HCT116 (cell line): ENCODE data around the gene CBR1. TPM values are rescaled to one million over a fixed set of nuclear protein-coding genes. Genes with fewer than 3 reads are reported as not detected.

Experiments used
- ATAC-seq: fragments of 200-7000 bp; cut with Tn5 transposase; 2 replicates; pipeline ENCODE4 v1.9.1; 2020; ENCODE audit warnings: mild to moderate bottlenecking, moderate library complexity
- Bru-seq: library from RNA; stranded (reverse); fragments of 400-500 nt; gene quantifications from one replicate; lab custom pipeline; 2021; lab: Mats Ljungman, UMichigan
- BruChase-seq, 2 experiments: library from RNA; stranded (reverse); fragments of 400-500 nt; gene quantifications; one replicate each; lab custom pipeline; 2021; lab: Mats Ljungman, UMichigan
- BruUV-seq: library from RNA; stranded (reverse); fragments of 400-500 nt; replicated peaks from 2 replicates; lab custom pipeline; 2021; lab: Mats Ljungman, UMichigan
- CTCF ChIA-PET: fragments of 300-600 bp; sonication (Branson Sonifier 250); formaldehyde crosslinking; loops from one replicate; lab custom pipeline; 2021; ENCODE audit warnings: antibody characterized with exemption; lab: Charles Lee
- POLR2A ChIA-PET: fragments of 300-600, 350-600 bp; sonication (Branson Sonifier 250); formaldehyde crosslinking; loops from one replicate; lab custom pipeline; 2021; ENCODE audit warnings: antibody characterized with exemption; lab: Charles Lee
- RAD21 ChIA-PET, 2 experiments: fragments of 300-600 bp; sonication (Branson Sonifier 250); formaldehyde crosslinking; loops; one replicate each; lab custom pipeline; 2023; ENCODE audit warnings: low total read pairs in 2 of 2; ENCODE audit not compliant: uncharacterized antibody in 2 of 2, unreplicated experiment in 2 of 2, low non-redundant PET in 1 of 2; lab: Charles Lee
- DNase-seq: peaks from one replicate; pipeline ENCODE4 v3.0.0-alpha.2; 2010; ENCODE audit warnings: low read depth, low spot score
- H2AFZ ChIP-seq: fragments of 200-600 bp; shearing (Covaris generic), sonication (generic); 2 replicates; pipeline ENCODE4 v1.6.1; 2017; ENCODE audit warnings: low read depth, mixed run types, mixed read lengths, antibody characterized with exemption, low read length; ENCODE audit not compliant: poor library complexity, severe bottlenecking
- H3K27ac ChIP-seq: 2 replicates; pipeline ENCODE4 v1.5.1; 2012; ENCODE audit warnings: low read depth, low read length
- H3K27me3 ChIP-seq: fragments of 200-600 bp; sonication (generic); 2 replicates; pipeline ENCODE4 v1.6.1; 2016; ENCODE audit warnings: mixed run types, low read length, mixed read lengths; ENCODE audit not compliant: insufficient read depth
- H3K36me3 ChIP-seq, 2 experiments: fragments of 200-500 bp in 1 of 2; fragments of 200-600 bp in 1 of 2; sonication (Bioruptor generic) in 1 of 2; sonication (generic) in 1 of 2; 2 replicates each; pipeline versions ENCODE4 v1.5.1 to v1.6.1; 2014 to 2016; ENCODE audit warnings: low read length in 2 of 2, inconsistent platforms in 1 of 2, mixed read lengths in 1 of 2, mixed run types in 1 of 2; ENCODE audit not compliant: insufficient read depth in 2 of 2, control insufficient read depth in 1 of 2
- H3K4me1 ChIP-seq, 2 experiments: fragments of 200-600 bp in 1 of 2; sonication (generic) in 1 of 2; 2 replicates each; pipeline versions ENCODE4 v1.5.1 to v1.6.1; 2012 to 2017; ENCODE audit warnings: low read length in 2 of 2, inconsistent platforms in 1 of 2, mild to moderate bottlenecking in 1 of 2, mixed read lengths in 1 of 2, mixed run types in 1 of 2, moderate library complexity in 1 of 2; ENCODE audit not compliant: insufficient read depth in 2 of 2, control insufficient read depth in 1 of 2
- H3K4me2 ChIP-seq: fragments of 200-600 bp; sonication (generic); 2 replicates; pipeline ENCODE4 v1.6.1; 2017; ENCODE audit warnings: mixed run types, low read length, mixed read lengths
- H3K4me3 ChIP-seq, 2 experiments: fragments of 200-600 bp in 1 of 2; sonication (generic) in 1 of 2; replicated peaks in 1 of 2; 2 replicates each; pipeline ENCODE4 v1.5.1; 2011 to 2016; ENCODE audit warnings: low read length in 2 of 2, control low read depth in 1 of 2, low read depth in 1 of 2, mild to moderate bottlenecking in 1 of 2, mixed read lengths in 1 of 2, mixed run types in 1 of 2
- H3K79me2 ChIP-seq: fragments of 200-600 bp; sonication (generic); 2 replicates; pipeline ENCODE4 v1.6.1; 2017; ENCODE audit warnings: mild to moderate bottlenecking, mixed run types, low read length, moderate library complexity, mixed read lengths; ENCODE audit not compliant: insufficient read depth
- H3K9ac ChIP-seq: fragments of 200-600 bp; sonication (generic); 2 replicates; pipeline ENCODE4 v1.6.1; 2016; ENCODE audit warnings: low read length, mixed read lengths
- H3K9me2 ChIP-seq: fragments of 200-600 bp; sonication (generic), shearing (Covaris generic); 2 replicates; pipeline ENCODE4 v1.6.1; 2017; ENCODE audit warnings: mixed run types, mild to moderate bottlenecking, moderate library complexity; ENCODE audit not compliant: insufficient read depth
- H3K9me3 ChIP-seq, 2 experiments: fragments of 200-500 bp in 1 of 2; fragments of 200-600 bp in 1 of 2; sonication (Bioruptor generic) in 1 of 2; sonication (generic) in 1 of 2; 2 replicates each; pipeline ENCODE4 v1.6.1; 2014 to 2017; ENCODE audit warnings: low read length in 2 of 2, mixed read lengths in 2 of 2, inconsistent platforms in 1 of 2, low read depth in 1 of 2, mild to moderate bottlenecking in 1 of 2, mixed run types in 1 of 2, moderate library complexity in 1 of 2; ENCODE audit not compliant: control insufficient read depth in 1 of 2, insufficient read depth in 1 of 2
- H4K20me1 ChIP-seq: fragments of 200-600 bp; sonication (generic), shearing (Covaris generic); 2 replicates; pipeline ENCODE4 v1.6.1; 2017; ENCODE audit warnings: mixed run types, mild to moderate bottlenecking, moderate library complexity; ENCODE audit not compliant: insufficient read depth
- CBX3 ChIP-seq: IDR thresholded peaks from 2 replicates; pipeline ENCODE4 v1.6.1; 2012; ENCODE audit warnings: low read depth
- CEBPB ChIP-seq: IDR thresholded peaks from 2 replicates; pipeline ENCODE4 v1.6.1; 2012; ENCODE audit warnings: low read depth
- EGR1 ChIP-seq: IDR thresholded peaks from 2 replicates; pipeline ENCODE4 v1.6.1; 2012; ENCODE audit warnings: low read depth
- EZH2phosphoT487 ChIP-seq: fragments of 200-600 bp; IDR thresholded peaks from 2 replicates; pipeline ENCODE4 v1.6.1; 2018; ENCODE audit warnings: antibody characterized with exemption, borderline replicate concordance
- POLR2AphosphoS5 ChIP-seq: IDR thresholded peaks from 2 replicates; pipeline ENCODE4 v1.6.1; 2011; ENCODE audit warnings: mild to moderate bottlenecking, low read depth, low read length, moderate library complexity
- SIN3A ChIP-seq: IDR thresholded peaks from 2 replicates; pipeline ENCODE4 v1.6.1; 2012; ENCODE audit warnings: low read depth
- SP1 ChIP-seq: IDR thresholded peaks from 2 replicates; pipeline ENCODE4 v1.6.1; 2012; ENCODE audit warnings: low read depth
- ZFX ChIP-seq: fragments of 450-650 bp; IDR thresholded peaks from 2 replicates; pipeline ENCODE4 v1.6.1; 2017
- ZNF274 ChIP-seq: fragments of 200-500 bp; sonication (Bioruptor generic); IDR thresholded peaks from 2 replicates; pipeline ENCODE4 v1.6.1; 2014; ENCODE audit warnings: mild to moderate bottlenecking, low read depth, low read length, inconsistent platforms
- intact Hi-C: fragments of 100-400 bp; cut with micrococcal nuclease; formaldehyde crosslinking; loops from 2 replicates; pipeline ENCODE4 v1.10.0; 2022
- long read RNA-seq: library from polyadenylated mRNA; unstranded; transcript quantifications from one replicate; pipeline ENCODE4 v2.0.0, GENCODE V29; 2021; ENCODE audit not compliant: unreplicated experiment
- polyA plus RNA-seq: library from polyadenylated mRNA; unstranded; fragments of >200 nt; gene quantifications from 2 replicates; pipeline ENCODE4 v1.2.1, GENCODE V29; 2012; ENCODE audit warnings: missing spikeins
- total RNA-seq: library from RNA; stranded (reverse); gene quantifications from one replicate; pipeline ENCODE4 v1.2.1, GENCODE V29; 2021; ENCODE audit not compliant: unreplicated experiment
- TF ChIP-seq, protein P1 (sequence below): IDR thresholded peaks from 2 replicates; pipeline ENCODE4 v1.6.1; 2012
- TF ChIP-seq, protein P2 (sequence below): IDR thresholded peaks from 2 replicates; pipeline ENCODE4 v1.6.1; 2012; ENCODE audit warnings: low read depth
- TF ChIP-seq, protein P3 (sequence below), 3 experiments: fragments of 200-600 bp in 1 of 3; sonication (generic) in 1 of 3; IDR thresholded peaks in 2 of 3; conservative IDR thresholded peaks in 1 of 3; 2 replicates each; pipeline ENCODE4 v1.5.1; 2012 to 2017; ENCODE audit warnings: low read depth in 2 of 3, low read length in 2 of 3, antibody characterized with exemption in 1 of 3, borderline replicate concordance in 1 of 3, control low read depth in 1 of 3, mild to moderate bottlenecking in 1 of 3, mixed read lengths in 1 of 3, mixed run types in 1 of 3, moderate library complexity in 1 of 3; ENCODE audit not compliant: insufficient read depth in 1 of 3
- TF ChIP-seq, protein P4 (sequence below): IDR thresholded peaks from 2 replicates; pipeline ENCODE4 v1.6.1; 2012

Gene CBR1
- total RNA-seq (0.91 TPM), Bru-seq, nascent RNA (not detected), BruChase-seq, experiment 1, labeled RNA remaining after a 6-hour chase (percentile 14 among the genes with signal in this experiment), BruChase-seq, experiment 2, labeled RNA remaining after a 2-hour chase (percentile 13 among the genes with signal in this experiment)
- not detected in 2 replicates for polyA plus RNA-seq
- long read RNA-seq, result 0 reads

DNA sequence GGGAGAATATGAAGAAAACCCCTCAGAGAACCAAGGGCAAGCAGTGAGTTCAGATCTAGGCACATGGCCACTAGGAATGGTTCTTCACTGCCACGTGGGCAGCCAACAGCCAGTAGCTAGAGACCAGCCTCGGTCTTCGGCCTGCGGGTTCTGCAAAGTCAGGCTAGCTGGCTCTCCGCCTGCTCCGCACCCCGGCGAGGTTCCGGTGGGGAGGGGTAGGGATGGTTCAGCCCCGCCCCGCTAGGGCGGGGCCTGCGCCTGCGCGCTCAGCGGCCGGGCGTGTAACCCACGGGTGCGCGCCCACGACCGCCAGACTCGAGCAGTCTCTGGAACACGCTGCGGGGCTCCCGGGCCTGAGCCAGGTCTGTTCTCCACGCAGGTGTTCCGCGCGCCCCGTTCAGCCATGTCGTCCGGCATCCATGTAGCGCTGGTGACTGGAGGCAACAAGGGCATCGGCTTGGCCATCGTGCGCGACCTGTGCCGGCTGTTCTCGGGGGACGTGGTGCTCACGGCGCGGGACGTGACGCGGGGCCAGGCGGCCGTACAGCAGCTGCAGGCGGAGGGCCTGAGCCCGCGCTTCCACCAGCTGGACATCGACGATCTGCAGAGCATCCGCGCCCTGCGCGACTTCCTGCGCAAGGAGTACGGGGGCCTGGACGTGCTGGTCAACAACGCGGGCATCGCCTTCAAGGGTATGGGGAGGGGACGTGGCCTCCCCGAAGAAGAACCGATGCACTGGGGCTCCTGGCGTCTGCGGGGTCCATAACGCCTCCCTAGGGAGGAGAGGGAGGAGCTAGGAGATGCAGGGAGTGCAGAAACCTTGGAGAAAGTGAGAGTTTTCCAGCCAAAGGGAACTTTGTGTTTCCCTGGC, at the start of gene CBR1:
Gene CBR1 (plus strand): TSS at position 312 of the 871 bp plus-strand sequence. CDS start 92 bp downstream, at position 404.
- Histone ChIP-seq H3K4me1 (peaks cover 3 to 6% of the 10 kb centered on the region in 2 experiments; a peak in 3 of 4 replicates), H3K9me3 (peaks cover 5 to 6% of the 10 kb centered on the region in 2 experiments; a peak in 2 of 4 replicates), H3K36me3 (no peaks in the 10 kb centered on the region), H2AFZ (no peak within 1 kb of the TSS), H3K79me2 (no peaks in the 10 kb centered on the region), H3K4me2 (no peak within 1 kb of the TSS), H3K27me3 (no peaks in the 10 kb centered on the region), H3K9me2 (no peaks in the 10 kb centered on the region), H3K27ac (no peak within 1 kb of the TSS), H4K20me1 (no peaks in the 10 kb centered on the region), H3K4me3 (no peak within 1 kb of the TSS), H3K9ac (no peak within 1 kb of the TSS)
- TF ChIP-seq CBX3 (no peak), SIN3A (no peak), POLR2AphosphoS5 (no peak), ZFX (no peak), SP1 (no peak), CEBPB (no peak), EGR1 (no peak), EZH2phosphoT487 (no peak), ZNF274 (no peak)
- TF ChIP-seq, protein P1, sequence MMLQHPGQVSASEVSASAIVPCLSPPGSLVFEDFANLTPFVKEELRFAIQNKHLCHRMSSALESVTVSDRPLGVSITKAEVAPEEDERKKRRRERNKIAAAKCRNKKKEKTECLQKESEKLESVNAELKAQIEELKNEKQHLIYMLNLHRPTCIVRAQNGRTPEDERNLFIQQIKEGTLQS, result no peak
- TF ChIP-seq, protein P2, sequence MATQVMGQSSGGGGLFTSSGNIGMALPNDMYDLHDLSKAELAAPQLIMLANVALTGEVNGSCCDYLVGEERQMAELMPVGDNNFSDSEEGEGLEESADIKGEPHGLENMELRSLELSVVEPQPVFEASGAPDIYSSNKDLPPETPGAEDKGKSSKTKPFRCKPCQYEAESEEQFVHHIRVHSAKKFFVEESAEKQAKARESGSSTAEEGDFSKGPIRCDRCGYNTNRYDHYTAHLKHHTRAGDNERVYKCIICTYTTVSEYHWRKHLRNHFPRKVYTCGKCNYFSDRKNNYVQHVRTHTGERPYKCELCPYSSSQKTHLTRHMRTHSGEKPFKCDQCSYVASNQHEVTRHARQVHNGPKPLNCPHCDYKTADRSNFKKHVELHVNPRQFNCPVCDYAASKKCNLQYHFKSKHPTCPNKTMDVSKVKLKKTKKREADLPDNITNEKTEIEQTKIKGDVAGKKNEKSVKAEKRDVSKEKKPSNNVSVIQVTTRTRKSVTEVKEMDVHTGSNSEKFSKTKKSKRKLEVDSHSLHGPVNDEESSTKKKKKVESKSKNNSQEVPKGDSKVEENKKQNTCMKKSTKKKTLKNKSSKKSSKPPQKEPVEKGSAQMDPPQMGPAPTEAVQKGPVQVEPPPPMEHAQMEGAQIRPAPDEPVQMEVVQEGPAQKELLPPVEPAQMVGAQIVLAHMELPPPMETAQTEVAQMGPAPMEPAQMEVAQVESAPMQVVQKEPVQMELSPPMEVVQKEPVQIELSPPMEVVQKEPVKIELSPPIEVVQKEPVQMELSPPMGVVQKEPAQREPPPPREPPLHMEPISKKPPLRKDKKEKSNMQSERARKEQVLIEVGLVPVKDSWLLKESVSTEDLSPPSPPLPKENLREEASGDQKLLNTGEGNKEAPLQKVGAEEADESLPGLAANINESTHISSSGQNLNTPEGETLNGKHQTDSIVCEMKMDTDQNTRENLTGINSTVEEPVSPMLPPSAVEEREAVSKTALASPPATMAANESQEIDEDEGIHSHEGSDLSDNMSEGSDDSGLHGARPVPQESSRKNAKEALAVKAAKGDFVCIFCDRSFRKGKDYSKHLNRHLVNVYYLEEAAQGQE, result no peak
- TF ChIP-seq, protein P3, sequence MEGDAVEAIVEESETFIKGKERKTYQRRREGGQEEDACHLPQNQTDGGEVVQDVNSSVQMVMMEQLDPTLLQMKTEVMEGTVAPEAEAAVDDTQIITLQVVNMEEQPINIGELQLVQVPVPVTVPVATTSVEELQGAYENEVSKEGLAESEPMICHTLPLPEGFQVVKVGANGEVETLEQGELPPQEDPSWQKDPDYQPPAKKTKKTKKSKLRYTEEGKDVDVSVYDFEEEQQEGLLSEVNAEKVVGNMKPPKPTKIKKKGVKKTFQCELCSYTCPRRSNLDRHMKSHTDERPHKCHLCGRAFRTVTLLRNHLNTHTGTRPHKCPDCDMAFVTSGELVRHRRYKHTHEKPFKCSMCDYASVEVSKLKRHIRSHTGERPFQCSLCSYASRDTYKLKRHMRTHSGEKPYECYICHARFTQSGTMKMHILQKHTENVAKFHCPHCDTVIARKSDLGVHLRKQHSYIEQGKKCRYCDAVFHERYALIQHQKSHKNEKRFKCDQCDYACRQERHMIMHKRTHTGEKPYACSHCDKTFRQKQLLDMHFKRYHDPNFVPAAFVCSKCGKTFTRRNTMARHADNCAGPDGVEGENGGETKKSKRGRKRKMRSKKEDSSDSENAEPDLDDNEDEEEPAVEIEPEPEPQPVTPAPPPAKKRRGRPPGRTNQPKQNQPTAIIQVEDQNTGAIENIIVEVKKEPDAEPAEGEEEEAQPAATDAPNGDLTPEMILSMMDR (IDR thresholded peaks at IDR 0.05 in 2 of 3, conservative IDR thresholded peaks at IDR 0.05 in 1 of 3; ENCODE audit: borderline replicate concordance in 1 of 3, insufficient read depth in 1 of 3, low read depth in 2 of 3, low read length in 2 of 3), result no peak
- TF ChIP-seq, protein P4, sequence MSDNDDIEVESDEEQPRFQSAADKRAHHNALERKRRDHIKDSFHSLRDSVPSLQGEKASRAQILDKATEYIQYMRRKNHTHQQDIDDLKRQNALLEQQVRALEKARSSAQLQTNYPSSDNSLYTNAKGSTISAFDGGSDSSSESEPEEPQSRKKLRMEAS, result no peak
- ChIA-PET POLR2A (no interaction called here), CTCF (no interaction called here), RAD21 (no interaction called here)
- DNase-seq (no peak), ATAC-seq (no peak)
- BruUV-seq, result no TSS peak
- intact Hi-C loops, result no loop called here
